Panc1 (cell line): Measurements from ENCODE around the gene MPND. TPM values are rescaled to one million over a fixed set of nuclear protein-coding genes. Genes with fewer than 3 reads are reported as not detected.
A peak's percentile ranks its signal among the peaks of the same experiment; 100 is the strongest.
"Not testable (repeated sequence)": the region's sequence is repeated elsewhere in the genome, so short reads cannot be mapped to it uniquely, and the experiment has no call there.

Experiments used
- ATAC-seq: fragments of 200-7000 bp; cut with Tn5 transposase; 2 replicates; pipeline ENCODE4 v1.9.1; 2020; ENCODE audit warnings: mild to moderate bottlenecking, moderate library complexity
- BruUV-seq: library from RNA; stranded (reverse); fragments of 400-500 nt; replicated peaks from 2 replicates; lab custom pipeline; 2021; lab: Mats Ljungman, UMichigan
- CTCF ChIA-PET: fragments of 300-600 bp; sonication (Branson Sonifier 250); formaldehyde crosslinking; loops from one replicate; lab custom pipeline; 2022; ENCODE audit warnings: antibody characterized with exemption; lab: Charles Lee
- POLR2A ChIA-PET: fragments of 300-600 bp; sonication (Branson Sonifier 250); formaldehyde crosslinking; loops from one replicate; lab custom pipeline; 2022; ENCODE audit warnings: antibody characterized with exemption; lab: Charles Lee
- DNase-seq: peaks from one replicate; pipeline ENCODE4 v3.0.0-alpha.2; 2010; ENCODE audit warnings: low read depth, low spot score
- H3K27ac ChIP-seq: 2 replicates; pipeline ENCODE4 v1.5.1; 2011; ENCODE audit warnings: mild to moderate bottlenecking, low read length, inconsistent platforms
- H3K27me3 ChIP-seq: fragments of 200-500 bp; sonication (Bioruptor generic); 2 replicates; pipeline ENCODE4 v1.6.0; 2014; ENCODE audit warnings: low read length, inconsistent platforms; ENCODE audit not compliant: control insufficient read depth, insufficient read depth
- H3K36me3 ChIP-seq: fragments of 200-500 bp; sonication (Bioruptor generic); 2 replicates; pipeline ENCODE4 v1.5.1; 2014; ENCODE audit warnings: inconsistent platforms, mild to moderate bottlenecking, low read length, moderate library complexity; ENCODE audit not compliant: control insufficient read depth, insufficient read depth
- H3K4me1 ChIP-seq: 2 replicates; pipeline ENCODE4 v1.5.1; 2011; ENCODE audit warnings: inconsistent platforms, mild to moderate bottlenecking, low read length, moderate library complexity; ENCODE audit not compliant: control insufficient read depth, insufficient read depth
- H3K4me3 ChIP-seq, 2 experiments: 2 replicates each; pipeline ENCODE4 v1.5.1; 2011 to 2012; ENCODE audit warnings: low read depth in 2 of 2, low read length in 2 of 2, mild to moderate bottlenecking in 2 of 2, inconsistent platforms in 1 of 2, moderate library complexity in 1 of 2
- H3K9me3 ChIP-seq: fragments of 200-500 bp; sonication (Bioruptor generic); 2 replicates; pipeline ENCODE4 v1.5.1; 2014; ENCODE audit warnings: low read depth, mild to moderate bottlenecking, inconsistent platforms, low read length, moderate library complexity; ENCODE audit not compliant: control insufficient read depth, insufficient read depth
- CTCF ChIP-seq: fragments of 450-650 bp; IDR thresholded peaks from 2 replicates; pipeline ENCODE4 v1.5.1; 2017; ENCODE audit warnings: mild to moderate bottlenecking
- POLR2AphosphoS5 ChIP-seq: IDR thresholded peaks from 2 replicates; pipeline ENCODE4 v1.6.1; 2012; ENCODE audit warnings: mild to moderate bottlenecking, low read depth, low read length, moderate library complexity
- SIN3A ChIP-seq: IDR thresholded peaks from 2 replicates; pipeline ENCODE4 v1.6.1; 2012; ENCODE audit warnings: low read depth, mild to moderate bottlenecking, low read length, moderate library complexity, borderline replicate concordance; ENCODE audit not compliant: insufficient read depth
- TCF7L2 ChIP-seq: IDR thresholded peaks from 2 replicates; pipeline ENCODE4 v1.6.1; 2011; ENCODE audit warnings: mild to moderate bottlenecking, low read depth, low read length, inconsistent platforms
- in situ Hi-C: cut with HindIII; loops from 2 replicates; pipeline ENCODE4 v1.10.0; 2016; ENCODE audit warnings: low sequenced_read_pairs, low pct_unique_long_range_greater_than_20kb
- intact Hi-C: fragments of 100-400 bp; cut with micrococcal nuclease; formaldehyde crosslinking; loops from one replicate; pipeline ENCODE4 v1.10.0; 2022; ENCODE audit not compliant: unreplicated experiment
- total RNA-seq: library from RNA; stranded (reverse); gene quantifications from one replicate; pipeline ENCODE4 v1.2.1, GENCODE V29; 2021; ENCODE audit not compliant: unreplicated experiment
- TF ChIP-seq, protein P1 (sequence below), 2 experiments: IDR thresholded peaks; 2 replicates each; pipeline ENCODE4 v1.6.1; 2011 to 2012; ENCODE audit warnings: low read depth in 2 of 2, control low read depth in 1 of 2, low read length in 1 of 2, mild to moderate bottlenecking in 1 of 2, moderate library complexity in 1 of 2; ENCODE audit not compliant: insufficient read depth in 1 of 2

MPND gene
- total RNA-seq, 1 experiment from 2014 or later = 22.9 TPM

DNA sequence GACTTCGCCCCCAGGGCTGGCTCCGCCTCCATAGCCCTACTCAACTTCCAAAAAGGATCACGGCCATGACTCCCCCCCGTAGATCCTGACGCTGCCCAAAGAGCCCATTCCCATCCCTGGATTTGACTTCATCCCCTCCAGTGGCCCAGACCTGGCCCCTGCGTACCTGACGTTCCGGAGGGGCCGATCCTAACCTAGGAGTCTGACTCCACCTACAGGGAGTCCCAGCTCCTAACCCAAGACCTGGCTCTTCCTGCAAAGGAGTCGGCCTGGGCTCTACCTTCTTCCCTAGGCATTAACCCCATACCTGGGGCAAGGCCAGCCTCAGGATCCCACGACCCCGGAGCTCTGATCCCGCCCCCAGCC is 15.5 kb upstream of the MPND start:
- no peaks in the 10 kb centered on the region for H3K4me1 ChIP-seq
- POLR2A ChIA-PET = no interaction called here
- H3K27me3 ChIP-seq = no peaks in the 10 kb centered on the region
- DNase-seq = no peak
- H3K27ac ChIP-seq = no peak overlapping the region
- in situ Hi-C loops (no loop called here), intact Hi-C loops (no loop called here)
- H3K4me3 ChIP-seq = peak overlapping the region in 1 of 2 experiments; percentile 16; a peak in 1 of 4 replicates
- H3K9me3 ChIP-seq = no peaks in the 10 kb centered on the region
- H3K36me3 ChIP-seq = no peaks in the 10 kb centered on the region
- peak; percentile 39 for ATAC-seq
- TF ChIP-seq, protein P1, sequence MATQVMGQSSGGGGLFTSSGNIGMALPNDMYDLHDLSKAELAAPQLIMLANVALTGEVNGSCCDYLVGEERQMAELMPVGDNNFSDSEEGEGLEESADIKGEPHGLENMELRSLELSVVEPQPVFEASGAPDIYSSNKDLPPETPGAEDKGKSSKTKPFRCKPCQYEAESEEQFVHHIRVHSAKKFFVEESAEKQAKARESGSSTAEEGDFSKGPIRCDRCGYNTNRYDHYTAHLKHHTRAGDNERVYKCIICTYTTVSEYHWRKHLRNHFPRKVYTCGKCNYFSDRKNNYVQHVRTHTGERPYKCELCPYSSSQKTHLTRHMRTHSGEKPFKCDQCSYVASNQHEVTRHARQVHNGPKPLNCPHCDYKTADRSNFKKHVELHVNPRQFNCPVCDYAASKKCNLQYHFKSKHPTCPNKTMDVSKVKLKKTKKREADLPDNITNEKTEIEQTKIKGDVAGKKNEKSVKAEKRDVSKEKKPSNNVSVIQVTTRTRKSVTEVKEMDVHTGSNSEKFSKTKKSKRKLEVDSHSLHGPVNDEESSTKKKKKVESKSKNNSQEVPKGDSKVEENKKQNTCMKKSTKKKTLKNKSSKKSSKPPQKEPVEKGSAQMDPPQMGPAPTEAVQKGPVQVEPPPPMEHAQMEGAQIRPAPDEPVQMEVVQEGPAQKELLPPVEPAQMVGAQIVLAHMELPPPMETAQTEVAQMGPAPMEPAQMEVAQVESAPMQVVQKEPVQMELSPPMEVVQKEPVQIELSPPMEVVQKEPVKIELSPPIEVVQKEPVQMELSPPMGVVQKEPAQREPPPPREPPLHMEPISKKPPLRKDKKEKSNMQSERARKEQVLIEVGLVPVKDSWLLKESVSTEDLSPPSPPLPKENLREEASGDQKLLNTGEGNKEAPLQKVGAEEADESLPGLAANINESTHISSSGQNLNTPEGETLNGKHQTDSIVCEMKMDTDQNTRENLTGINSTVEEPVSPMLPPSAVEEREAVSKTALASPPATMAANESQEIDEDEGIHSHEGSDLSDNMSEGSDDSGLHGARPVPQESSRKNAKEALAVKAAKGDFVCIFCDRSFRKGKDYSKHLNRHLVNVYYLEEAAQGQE (IDR thresholded peaks at IDR 0.05; ENCODE audit: insufficient read depth in 1 of 2, low read depth in 2 of 2, low read length in 1 of 2) = no peak
- TF ChIP-seq CTCF = no peak
- no peak for TF ChIP-seq TCF7L2
- TF ChIP-seq SIN3A = no peak
- no peak for TF ChIP-seq POLR2AphosphoS5
- BruUV-seq = no TSS peak
- CTCF ChIA-PET = interaction anchor here (1.0 kb wide), 1 partner anchor 61 kb away, joined by 3 read pairs; no protein-coding TSS in a partner anchor

DNA sequence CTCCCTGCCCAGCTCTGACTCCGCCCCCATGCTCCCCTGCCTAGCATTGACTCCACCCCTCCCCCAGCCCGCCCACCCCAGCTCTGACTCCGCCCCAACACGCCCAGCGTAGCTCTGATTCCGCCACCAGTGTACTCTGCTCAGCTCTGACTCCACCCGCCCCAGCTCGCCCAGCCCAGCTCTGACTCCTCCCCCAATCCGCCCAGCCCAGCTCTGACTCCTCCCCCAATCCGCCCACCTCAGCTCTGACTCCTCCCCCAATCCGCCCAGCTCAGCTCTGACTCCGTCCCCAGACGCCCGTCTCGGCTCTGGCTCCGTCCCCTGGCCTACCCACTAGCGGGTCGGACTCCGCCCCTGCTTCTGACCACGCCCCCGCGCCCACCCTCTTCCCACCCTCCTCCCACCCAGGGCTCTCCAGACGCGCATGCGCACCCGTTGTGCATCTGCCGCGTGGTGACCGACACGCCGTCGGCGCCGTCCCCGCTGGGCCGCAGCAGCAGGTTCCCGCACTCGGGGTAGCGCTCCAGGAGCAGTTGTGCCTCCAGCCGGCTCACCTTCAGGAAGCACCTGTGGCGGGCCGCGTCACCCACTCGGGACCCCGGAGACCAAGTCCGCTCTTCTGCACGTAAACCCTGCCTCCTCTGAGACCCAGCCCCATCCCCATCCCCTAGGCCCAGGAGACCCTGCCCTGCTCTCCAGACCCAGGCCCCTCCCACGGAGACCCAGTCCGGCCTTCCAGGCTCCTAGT is 14.9 kb upstream of the MPND start:
- Histone ChIP-seq H3K27ac (no peak overlapping the region), H3K36me3 (no peaks in the 10 kb centered on the region), H3K27me3 (no peaks in the 10 kb centered on the region), H3K9me3 (no peaks in the 10 kb centered on the region), H3K4me3 (peak overlapping the region in 1 of 2 experiments; percentile 22; a peak in 1 of 4 replicates), H3K4me1 (no peaks in the 10 kb centered on the region)
- no TSS peak for BruUV-seq
- ChIA-PET POLR2A (no interaction called here), CTCF (interaction anchor here (1.0 kb wide), 1 partner anchor 62 kb away, joined by 3 read pairs; no protein-coding TSS in a partner anchor)
- ATAC-seq (peak; percentile 62), DNase-seq (no peak)
- in situ Hi-C loops (no loop called here), intact Hi-C loops (no loop called here)
- TF ChIP-seq SIN3A = no peak
- TF ChIP-seq, protein P1 (IDR thresholded peaks at IDR 0.05; ENCODE audit: insufficient read depth in 1 of 2, low read depth in 2 of 2, low read length in 1 of 2) = no peak
- TF ChIP-seq CTCF = no peak
- TF ChIP-seq POLR2AphosphoS5 = no peak
- no peak for TF ChIP-seq TCF7L2

- ATAC-seq = peak; percentile 28; the same call in 1 of the 2 replicates
- POLR2A ChIA-PET, intact Hi-C loops, H3K9me3 ChIP-seq, H3K36me3 ChIP-seq, H3K4me1 ChIP-seq, H3K27ac ChIP-seq, H3K27me3 ChIP-seq, BruUV-seq, CTCF ChIA-PET, DNase-seq, in situ Hi-C loops: not testable (repeated sequence)
- peak overlapping the region in 1 of 2 experiments; percentile 22; a peak in 1 of 4 replicates for H3K4me3 ChIP-seq
These were observed 14.2 kb upstream of the MPND start for GRCh38 chr19:4328991-4329681.
